LNCAP (cell line): ENCODE results near the gene PPARD.

Source experiments
- TF ChIP-seq, protein P1 (sequence below): fragments of 450-650 bp; IDR thresholded peaks from 2 replicates; pipeline ENCODE4 v1.5.1; 2017; ENCODE audit warnings: mild to moderate bottlenecking

The PPARD gene

GRCh38 chr6:35451354-35452182 lies 109.2 kb downstream of the PPARD start:
- TF ChIP-seq, protein P1, sequence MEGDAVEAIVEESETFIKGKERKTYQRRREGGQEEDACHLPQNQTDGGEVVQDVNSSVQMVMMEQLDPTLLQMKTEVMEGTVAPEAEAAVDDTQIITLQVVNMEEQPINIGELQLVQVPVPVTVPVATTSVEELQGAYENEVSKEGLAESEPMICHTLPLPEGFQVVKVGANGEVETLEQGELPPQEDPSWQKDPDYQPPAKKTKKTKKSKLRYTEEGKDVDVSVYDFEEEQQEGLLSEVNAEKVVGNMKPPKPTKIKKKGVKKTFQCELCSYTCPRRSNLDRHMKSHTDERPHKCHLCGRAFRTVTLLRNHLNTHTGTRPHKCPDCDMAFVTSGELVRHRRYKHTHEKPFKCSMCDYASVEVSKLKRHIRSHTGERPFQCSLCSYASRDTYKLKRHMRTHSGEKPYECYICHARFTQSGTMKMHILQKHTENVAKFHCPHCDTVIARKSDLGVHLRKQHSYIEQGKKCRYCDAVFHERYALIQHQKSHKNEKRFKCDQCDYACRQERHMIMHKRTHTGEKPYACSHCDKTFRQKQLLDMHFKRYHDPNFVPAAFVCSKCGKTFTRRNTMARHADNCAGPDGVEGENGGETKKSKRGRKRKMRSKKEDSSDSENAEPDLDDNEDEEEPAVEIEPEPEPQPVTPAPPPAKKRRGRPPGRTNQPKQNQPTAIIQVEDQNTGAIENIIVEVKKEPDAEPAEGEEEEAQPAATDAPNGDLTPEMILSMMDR: no peak

DNA sequence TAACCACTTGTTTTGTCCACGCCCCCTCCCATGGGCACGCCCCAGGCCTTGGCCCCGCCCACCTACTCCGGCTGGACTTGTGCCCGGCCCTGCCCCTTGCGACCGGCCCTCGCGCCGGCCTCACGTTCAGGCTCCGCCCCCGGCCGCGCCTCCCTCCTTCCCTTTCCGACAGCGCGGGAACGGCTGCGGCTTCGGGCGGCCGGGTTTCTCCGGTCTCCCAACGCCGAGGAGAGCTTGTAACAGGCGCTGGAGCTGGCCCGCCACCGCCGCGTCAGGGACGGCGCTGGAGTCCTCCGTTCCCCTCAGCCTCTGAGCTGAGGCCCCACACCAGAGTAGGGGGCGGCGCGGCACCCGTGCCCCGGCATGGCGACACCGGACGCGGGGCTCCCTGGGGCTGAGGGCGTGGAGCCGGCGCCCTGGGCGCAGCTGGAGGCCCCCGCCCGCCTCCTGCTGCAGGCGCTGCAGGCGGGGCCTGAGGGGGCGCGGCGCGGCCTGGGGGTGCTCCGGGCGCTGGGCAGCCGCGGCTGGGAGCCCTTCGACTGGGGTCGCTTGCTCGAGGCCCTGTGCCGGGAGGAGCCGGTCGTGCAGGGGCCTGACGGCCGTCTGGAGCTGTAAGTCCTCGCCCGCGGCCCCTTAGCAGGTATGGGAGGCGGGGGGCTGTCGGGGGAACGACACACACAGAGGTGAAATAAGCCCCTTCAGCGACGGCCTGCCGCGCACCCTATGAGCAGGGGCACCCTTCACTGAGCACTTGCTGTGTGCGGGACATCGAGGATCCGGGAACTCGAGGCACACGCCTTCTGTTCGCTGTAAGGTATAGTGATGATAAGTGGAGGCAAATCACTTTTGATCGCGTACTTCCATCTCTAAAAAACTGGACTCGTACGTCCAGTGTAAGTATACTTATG lies 110.1 kb downstream of the PPARD start, which contains the start of gene FANCE:
FANCE (plus strand) TSS at position 156 of the 908 bp plus-strand sequence; CDS start at position 364, 208 bp downstream.
- TF ChIP-seq, protein P1: no peak

- TF ChIP-seq, protein P1: no peak
Measured at GRCh38 chr6:35453236-35453635, 110.9 kb downstream of the PPARD start.

DNA sequence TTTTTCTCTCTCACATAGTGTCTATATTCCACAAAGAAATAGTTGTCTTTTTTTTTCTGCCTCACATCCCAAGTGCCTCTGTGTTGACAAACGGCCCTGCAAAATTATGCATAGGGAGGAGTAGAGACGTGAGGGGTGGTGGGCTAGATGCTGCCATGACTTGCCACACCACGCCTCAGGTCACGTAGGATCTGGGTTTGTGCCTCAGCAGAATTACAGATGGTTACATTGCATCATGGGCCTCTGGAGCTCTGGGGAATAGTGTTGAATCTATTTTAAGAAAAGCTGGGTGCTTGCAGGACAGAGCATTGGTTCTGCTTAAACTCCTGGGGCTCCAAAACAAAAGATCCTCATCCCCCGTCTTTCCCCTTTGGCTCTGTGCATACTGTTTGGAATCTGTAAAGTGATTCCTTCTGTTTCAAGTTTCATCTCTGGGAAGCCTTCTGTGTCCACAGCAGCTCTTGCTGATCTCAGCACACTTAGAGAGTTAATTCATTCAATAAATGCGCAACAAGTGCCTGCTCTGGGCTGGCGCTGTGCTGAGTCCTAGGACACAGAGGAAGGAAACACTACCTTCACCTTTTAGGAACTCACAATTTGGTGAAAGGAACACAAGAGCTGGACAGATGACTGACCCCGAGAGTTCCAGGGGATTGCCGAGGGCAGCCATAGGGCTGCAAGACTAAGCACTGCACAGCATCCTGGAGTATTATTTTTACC lies 112.2 kb downstream of the PPARD start:
- TF ChIP-seq, protein P1: no peak

- TF ChIP-seq, protein P1: no peak
Measured at GRCh38 chr6:35457907-35458306, 115.5 kb downstream of the PPARD start.

- TF ChIP-seq, protein P1: no peak
Measured at GRCh38 chr6:35461270-35461669, 118.9 kb downstream of the PPARD start.

DNA sequence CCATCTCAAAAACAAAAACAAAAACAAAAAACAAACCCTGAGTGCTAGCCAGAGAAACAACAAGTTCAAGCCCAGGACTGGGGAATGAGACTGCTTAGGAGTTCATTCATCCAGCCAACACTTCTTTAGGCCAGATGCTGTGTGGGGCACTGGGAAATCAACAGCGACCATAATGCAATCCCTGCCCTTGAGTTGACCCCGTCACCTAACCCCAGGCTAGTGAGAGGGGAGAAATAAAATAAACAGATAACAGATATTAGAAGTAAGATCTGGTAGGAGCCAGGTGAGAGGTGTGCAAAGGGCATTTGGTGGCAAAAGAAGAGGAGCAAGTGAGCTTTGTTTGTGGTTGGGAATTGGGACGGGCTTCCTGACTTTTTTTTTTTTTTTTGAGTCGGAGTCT lies 120.9 kb downstream of the PPARD start:
- TF ChIP-seq, protein P1: no peak
